ENCODE results near the gene LRRK1.

The LRRK1 gene

GRCh38 chr15:100893261-100893963 lies 25.7 kb upstream of the LRRK1 start:
- DNase-seq = no peak

GRCh38 chr15:100893964-100894295 lies 25.2 kb upstream of the LRRK1 start:
- no peak for DNase-seq

- DNase-seq = no peak
Measured at GRCh38 chr15:100895721-100896120, 23.4 kb upstream of the LRRK1 start.

GRCh38 chr15:100897221-100898151 lies 21.7 kb upstream of the LRRK1 start:
- DNase-seq = no peak

GRCh38 chr15:100898152-100898490 lies 21.0 kb upstream of the LRRK1 start:
- no peak for DNase-seq

- DNase-seq = no peak
Measured at GRCh38 chr15:100898661-100899462, 20.3 kb upstream of the LRRK1 start.

GRCh38 chr15:100899601-100900000 lies 19.6 kb upstream of the LRRK1 start:
- no peak for DNase-seq

GRCh38 chr15:100900136-100900794 lies 18.9 kb upstream of the LRRK1 start:
- no peak for DNase-seq

- DNase-seq = no peak
Measured at GRCh38 chr15:100900795-100901169, 18.4 kb upstream of the LRRK1 start.

GRCh38 chr15:100901296-100901695 lies 17.9 kb upstream of the LRRK1 start:
- DNase-seq = no peak

GRCh38 chr15:100901702-100902435 lies 17.3 kb upstream of the LRRK1 start:
- DNase-seq = no peak

GRCh38 chr15:100902436-100903167 lies 16.6 kb upstream of the LRRK1 start:
- no peak for DNase-seq

- DNase-seq = no peak
Measured at GRCh38 chr15:100903168-100903554, 16.0 kb upstream of the LRRK1 start.

GRCh38 chr15:100905850-100906249 lies 13.3 kb upstream of the LRRK1 start:
- no peak for DNase-seq

GRCh38 chr15:100908466-100908865 lies 10.7 kb upstream of the LRRK1 start:
- no peak for DNase-seq

GRCh38 chr15:100909565-100909964 lies 9.6 kb upstream of the LRRK1 start:
- DNase-seq = no peak

GRCh38 chr15:100909989-100910955 lies 8.9 kb upstream of the LRRK1 start:
- no peak for DNase-seq

- no peak for DNase-seq
Measured at GRCh38 chr15:100911086-100911485, 8.1 kb upstream of the LRRK1 start.

GRCh38 chr15:100913961-100914360 lies 5.2 kb upstream of the LRRK1 start:
- DNase-seq = no peak

GRCh38 chr15:100914876-100915275 lies 4.3 kb upstream of the LRRK1 start:
- no peak for DNase-seq
